ENCODE data around the gene SH3PXD2B.
"Not testable (repeated sequence)": the region's sequence is repeated elsewhere in the genome, so short reads cannot be mapped to it uniquely, and the experiment has no call there.

SH3PXD2B gene

DNA sequence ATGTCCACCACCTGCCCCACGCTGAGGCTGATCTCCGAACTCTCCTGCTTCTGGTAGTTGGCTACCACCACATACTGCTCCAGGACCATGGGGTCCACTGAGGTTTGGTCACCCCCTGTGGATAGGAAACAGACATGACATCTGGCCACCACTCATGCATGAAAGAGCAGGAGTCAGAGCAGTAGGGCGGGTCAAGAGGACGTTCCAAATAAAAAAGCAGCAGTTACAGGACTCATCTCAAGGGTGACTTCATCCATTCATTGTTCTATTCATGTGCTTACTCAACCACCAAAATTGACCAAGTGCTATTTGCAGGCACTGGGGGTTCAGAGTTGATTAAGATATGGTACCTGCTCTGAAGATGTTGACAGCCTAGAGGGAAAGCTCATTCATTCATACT, 91.6 kb downstream of the SH3PXD2B start:
- no peak for DNase-seq

DNA sequence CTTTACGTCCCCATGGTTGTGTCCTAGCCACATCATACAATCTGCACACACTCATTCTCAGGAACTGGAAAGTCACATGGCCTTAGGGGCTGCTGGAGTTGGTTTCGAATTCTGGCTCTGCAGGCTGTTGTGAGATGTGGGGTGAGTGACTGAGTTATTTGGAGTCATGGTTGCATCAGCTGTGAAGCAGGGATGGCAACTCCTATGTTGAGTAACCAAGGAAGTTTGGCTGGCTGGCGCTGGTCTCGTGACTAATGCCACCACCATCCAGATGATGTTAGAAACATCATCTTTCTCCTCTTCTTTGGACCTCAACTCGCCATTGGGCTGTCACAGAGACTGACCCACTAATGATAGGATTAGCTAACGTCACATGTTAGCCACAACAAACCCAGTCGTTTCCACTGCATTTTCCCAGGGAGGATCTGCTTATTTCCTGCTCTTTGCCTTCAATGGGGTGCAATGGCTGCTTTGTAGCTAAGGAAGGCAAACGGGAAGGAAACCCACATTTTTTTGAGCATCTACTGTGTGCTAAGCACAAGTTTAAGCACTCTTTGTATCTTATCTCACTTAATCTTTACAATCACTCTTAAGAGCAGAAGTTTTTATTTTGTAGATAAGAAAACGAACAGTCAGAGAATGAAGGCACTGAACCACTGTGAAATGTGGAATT, 92.6 kb downstream of the SH3PXD2B start:
- DNase-seq = no peak

DNA sequence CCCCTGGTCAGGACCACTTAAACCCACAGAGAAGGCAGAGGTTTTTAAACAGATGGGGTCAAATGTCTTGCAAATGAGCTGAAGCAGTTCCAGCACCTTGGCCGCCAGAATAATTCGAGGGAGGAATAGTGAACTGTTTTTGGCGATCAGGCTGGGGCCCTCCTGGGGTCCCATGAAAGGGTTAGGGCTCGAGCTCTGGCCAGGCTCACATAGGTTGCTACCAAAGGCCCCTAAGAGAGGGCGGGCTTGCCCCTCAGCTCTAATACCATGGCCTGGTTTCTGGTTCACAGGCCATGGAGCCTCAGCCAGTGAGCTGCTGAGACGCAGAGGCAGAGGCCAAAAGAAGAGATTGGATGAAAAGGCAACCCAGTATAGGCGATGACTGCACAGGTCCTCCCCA, 96.0 kb downstream of the SH3PXD2B start:
- DNase-seq = no peak

DNA sequence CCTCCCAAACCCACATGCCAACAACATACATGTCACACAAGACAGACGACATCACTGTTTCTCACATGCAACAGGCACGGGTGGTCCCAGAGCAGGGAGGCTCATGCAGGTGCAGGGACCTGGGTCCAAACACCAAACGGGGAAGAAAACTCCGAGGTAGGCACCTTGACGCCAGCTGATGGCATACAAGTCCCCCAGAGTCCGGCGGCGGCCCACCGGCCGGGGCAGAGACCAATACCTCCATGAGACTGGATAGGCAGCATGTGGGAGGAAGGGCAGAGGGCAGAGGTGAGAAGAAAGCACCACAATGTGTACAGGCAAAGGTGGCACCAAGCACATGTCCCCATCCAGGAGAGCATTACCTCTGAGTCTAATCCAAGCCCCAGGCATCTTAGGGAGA, 97.8 kb downstream of the SH3PXD2B start:
- DNase-seq = no peak

DNA sequence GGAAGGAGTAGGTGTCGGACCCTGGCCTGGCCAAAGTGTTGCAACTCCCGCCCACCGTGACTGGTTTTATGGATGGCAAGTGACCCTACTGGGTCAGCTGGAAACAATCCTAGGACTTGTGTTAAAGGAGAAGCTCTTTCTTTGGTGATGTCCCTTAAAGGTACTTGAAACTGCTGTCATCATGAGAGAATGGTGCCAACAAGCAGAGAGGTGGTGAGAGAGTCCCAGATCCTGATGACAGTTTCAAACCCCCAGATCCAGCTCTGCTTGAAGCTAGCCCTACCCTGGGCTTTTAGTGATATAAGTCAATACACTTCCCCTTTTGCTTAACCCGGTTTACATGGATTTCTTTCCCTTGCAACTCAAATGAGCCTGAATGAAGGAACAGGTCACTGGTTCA, 98.3 kb downstream of the SH3PXD2B start:
- DNase-seq = no peak

DNA sequence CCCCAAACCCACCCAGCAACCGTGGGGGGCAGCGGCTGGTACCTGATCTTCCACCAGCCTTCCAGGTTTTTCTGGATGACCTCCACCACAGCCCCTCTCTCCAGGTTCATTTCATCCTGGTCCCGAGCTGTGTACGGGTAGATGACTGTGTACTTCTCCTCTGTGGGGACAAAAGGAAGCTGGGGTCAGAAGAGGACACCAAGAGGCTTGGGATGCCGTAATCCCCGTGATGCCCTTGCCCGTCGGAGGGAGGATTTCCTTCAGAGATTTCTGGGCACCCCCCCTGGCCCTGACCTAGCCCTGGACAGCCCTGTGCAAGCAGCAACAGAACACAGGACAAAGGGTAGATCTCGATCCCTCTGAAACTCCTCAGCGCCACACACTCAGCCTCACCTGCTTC, 100.5 kb downstream of the SH3PXD2B start:
- no peak for DNase-seq

DNA sequence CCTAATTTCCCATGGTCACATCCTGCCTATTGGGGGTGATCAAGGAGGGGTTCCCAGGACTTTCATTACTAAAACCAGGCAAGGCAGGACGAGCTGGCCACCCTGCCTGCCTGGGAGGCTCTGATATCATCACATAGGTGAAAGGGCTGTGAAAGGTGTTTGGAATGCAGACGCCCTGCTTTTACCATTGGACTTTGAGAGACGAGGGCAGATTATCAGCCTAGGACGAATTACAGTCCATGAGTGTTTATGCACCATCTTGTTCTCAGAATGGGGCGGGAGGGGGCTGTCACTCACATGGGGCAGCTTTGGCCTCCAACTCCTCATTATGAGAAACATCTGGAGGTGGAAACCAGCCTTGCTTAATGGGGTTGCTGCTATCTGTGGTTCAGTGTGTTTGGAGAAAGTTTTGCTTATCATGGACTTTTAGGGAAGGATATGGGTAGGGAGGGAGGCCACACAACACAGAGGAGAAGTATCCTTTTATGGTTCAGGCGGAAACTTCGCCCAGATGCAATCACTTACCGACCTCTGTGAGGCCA, 101.0 kb downstream of the SH3PXD2B start:
- no peak for DNase-seq

DNA sequence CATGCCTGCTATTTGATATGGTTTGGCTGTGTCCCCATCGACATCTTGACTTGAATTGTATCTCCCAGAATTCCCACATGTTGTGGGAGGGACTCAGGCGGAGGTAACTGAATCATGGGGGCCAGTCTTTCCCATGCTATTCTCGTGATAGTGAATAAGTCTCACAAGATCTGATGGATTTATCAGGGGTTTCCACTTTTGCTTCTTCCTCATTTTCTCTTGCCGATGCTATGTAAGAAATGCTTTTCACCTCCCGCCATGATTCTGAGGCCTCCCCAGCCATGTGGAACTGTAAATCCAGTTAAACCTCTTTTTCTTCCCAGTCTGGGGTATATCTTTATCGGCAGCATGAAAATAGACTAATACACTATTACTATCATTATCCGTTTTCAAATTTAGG, 101.8 kb downstream of the SH3PXD2B start:
- not testable (repeated sequence) for DNase-seq

DNA sequence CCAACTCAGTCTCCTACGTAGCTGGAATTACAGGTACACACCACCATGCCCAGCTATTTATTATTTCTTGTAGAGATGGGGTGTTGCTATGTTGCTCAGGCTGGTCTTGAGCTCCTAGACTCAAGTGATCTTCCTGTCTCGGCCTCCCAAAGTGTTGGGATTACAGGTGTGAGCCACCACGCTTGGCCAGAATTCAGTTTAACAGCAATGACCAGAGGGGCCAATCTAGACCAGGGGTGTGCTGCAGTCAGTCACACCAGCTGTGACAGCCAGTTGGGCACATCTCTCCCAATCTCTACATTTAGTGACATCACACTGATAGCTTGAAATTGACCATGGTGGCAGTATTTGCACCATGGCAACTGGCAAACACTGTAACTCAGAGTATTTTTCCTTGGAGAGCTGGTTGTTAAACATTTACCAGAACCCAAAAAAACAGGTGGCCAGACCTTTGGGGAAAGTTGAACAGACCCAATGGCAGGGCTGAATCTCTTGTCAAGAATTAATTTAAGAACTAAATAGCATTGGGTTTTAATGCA, 103.0 kb downstream of the SH3PXD2B start:
- DNase-seq = no peak

DNA sequence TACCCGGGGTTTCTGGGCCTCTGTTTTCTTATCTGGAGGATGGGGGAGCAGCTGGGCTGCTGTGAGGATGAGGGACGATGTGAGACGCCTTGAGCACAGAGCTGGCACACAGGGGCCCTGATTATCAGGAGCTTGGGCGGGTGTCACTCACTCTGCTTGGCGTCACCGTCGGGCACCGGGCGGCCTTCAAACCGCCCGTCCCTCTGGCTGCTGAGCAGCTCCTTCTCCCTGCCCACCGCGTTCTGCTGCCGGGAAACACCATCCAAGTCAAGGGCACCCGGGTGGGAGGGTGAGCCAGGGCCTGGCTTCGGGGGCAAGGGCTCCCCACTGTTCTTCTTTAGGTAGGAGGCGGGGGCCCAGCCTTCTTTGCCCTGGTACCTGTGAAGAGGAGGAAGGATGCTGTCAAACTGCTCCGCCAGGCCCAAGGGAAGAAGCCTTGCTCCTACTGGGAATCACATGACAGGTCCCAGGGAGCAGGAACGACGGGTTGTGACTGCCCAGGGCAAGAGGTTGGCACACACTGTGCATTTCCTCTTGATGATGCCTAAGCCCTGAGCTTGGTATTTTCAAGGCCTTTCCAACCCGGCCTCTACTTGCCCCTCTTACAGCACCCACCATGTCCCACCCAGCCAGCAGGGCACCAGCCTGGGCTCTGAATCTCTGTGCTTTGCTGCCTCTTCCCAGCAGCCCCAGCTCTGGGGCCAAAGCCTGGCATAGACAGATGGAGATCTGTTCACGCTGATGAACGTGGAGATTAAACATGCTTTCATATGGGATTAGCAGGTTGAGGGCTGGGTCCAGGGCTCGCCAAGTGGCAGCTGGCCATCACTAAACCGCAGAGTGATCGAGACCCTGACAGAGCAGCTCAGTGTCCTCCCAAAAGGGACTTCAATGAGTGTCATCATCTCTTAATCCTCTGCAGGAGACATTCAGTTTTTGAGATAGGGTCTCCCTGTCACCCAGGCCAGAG, 103.8 kb downstream of the SH3PXD2B start:
- no peak for DNase-seq

DNA sequence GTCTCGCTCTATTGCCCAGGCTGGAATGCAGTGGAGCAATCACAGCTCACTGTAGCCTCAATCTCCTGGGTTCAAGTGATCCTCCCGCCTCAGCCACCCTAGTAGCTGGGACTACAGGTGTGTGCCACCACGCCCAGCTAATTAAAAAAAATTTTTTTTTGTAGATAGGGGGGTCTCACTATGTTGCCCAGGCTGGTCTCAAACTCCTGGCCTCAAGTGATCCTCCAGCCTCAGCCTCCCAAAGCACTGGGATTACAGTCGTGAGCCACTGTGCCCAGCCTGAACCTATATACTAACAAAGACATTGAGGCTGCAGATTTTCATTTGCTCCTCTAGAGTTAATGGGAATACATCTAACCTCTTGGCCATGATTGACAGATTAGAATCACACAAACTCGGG, 105.6 kb downstream of the SH3PXD2B start:
- not testable (repeated sequence) for DNase-seq

DNA sequence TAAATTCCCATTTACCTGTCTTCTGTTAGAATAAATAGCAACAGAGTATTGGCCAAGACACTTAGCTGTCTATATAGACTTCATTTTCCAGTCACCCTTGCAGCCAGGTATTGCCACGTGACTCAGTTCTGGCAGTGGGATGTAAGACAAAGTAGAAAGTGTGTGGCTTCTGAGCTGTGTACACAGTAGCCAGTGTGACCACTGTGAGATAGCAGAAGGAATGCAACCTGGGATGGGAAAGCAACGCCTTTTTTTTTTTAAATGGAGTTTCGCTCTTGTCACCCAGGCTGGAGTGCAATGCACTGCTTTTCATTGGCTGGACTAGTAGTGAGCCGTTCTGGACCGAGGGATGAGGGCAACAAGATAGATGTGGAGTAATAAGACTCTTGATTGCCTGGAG, 106.2 kb downstream of the SH3PXD2B start:
- no peak for DNase-seq

DNA sequence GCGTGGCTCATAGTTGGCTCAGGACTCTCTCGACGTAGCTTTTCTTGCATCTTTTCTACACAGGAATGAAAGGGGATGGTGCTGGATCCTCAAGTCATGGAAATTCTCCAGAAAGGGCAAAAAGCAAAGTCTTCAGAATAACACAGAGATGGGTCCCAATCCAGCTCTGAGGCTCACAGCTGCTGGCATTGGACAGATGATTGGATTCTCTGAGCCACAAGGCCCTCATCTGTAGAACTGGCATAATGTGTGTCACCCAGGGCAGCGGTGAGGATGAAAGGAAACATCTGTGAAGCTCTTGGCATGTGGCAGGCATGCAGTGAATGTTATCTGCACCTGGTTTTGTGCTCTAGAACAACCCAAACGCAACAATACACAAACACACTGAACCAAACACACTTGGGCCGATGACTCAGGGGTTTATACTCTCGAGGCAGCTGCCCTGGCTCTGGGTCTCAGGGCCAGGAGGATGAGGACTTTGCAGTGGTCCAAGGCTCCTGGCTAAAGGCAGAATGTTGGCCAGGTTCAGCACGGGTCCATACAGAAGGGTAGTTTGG, 106.8 kb downstream of the SH3PXD2B start:
- DNase-seq = no peak

DNA sequence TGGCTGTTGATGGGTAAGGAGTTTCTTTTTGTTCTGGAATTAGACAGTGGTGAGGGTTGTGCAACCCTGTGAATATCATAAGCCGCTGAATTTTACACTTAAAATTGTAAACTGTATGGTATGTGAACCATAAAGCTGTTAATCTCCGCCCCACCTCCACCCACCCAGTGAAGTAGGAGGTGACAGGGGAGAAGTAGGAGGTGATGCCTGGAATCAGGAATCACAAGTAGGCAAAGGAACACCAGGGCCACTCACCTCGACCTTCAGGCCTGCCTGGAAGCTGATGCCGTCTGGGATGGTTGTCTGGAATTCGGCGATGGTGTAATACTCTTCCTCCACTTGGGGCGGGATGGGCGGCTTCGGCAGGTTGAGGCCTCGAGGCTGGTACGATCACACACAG, 108.4 kb downstream of the SH3PXD2B start:
- DNase-seq = no peak

DNA sequence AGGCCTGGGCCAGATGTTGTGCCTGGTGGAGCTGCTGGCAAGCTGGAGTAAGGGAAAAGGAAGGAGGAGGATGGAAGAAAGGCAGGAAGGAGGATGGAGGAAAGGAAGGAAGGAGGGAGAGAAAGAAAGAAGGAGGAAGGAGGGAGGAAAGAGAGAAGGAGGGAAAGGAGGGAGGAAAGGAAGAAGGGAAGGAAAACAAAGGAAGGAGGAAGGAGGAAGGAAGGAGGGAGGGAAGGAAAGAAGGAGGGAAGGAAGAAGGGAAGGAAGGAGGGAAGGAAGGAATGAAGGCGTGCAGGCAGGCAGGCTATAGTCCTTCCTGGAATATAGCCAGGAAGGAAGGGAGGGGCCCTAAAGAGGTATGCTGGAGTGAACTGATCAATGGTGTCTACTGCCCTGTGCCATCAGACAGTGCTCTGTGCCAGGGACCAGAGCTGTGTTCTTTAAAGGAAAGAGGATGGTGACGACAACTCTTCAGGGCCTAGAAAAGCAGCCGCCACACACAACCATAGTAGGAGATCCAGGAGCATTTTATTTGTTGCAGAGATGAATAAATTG, 109.4 kb downstream of the SH3PXD2B start:
- DNase-seq = no peak

DNA sequence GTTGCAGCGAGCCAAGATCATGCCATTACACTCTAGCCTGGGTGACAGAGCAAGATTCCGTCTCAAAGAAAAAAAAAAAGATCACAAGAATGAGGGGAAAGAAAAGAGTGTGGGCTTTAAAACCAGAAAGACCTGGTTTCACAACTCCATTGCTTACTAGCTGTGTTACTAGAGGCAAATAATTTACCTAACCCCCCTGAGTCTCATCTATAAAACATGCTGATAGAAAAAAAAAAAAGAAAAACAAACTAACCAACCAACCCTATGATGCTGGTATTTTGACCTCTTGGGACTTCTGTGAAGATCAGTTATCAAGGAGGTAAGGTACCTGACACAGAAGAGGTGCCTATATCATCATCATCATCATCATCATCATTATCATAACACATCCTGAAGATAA, 110.6 kb downstream of the SH3PXD2B start:
- DNase-seq = no peak

DNA sequence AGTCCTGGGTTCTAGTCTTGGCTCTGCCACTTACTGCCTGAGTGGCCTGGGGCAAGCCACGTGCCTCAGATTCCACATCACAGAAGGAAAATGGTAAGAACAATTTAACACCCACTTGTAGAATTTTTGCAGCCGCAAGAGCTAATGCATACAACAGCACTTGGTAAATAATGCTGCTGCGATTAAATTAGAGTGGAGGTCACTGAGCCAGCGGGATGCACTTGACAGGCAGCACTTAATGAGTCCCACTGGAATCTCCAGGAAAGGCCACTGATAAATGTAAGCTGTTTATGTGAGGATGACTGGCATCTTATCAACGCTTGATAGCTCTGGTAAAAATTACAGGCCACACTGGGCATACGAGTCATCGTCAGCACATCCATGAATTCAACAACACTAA, 111.4 kb downstream of the SH3PXD2B start:
- DNase-seq = no peak

DNA sequence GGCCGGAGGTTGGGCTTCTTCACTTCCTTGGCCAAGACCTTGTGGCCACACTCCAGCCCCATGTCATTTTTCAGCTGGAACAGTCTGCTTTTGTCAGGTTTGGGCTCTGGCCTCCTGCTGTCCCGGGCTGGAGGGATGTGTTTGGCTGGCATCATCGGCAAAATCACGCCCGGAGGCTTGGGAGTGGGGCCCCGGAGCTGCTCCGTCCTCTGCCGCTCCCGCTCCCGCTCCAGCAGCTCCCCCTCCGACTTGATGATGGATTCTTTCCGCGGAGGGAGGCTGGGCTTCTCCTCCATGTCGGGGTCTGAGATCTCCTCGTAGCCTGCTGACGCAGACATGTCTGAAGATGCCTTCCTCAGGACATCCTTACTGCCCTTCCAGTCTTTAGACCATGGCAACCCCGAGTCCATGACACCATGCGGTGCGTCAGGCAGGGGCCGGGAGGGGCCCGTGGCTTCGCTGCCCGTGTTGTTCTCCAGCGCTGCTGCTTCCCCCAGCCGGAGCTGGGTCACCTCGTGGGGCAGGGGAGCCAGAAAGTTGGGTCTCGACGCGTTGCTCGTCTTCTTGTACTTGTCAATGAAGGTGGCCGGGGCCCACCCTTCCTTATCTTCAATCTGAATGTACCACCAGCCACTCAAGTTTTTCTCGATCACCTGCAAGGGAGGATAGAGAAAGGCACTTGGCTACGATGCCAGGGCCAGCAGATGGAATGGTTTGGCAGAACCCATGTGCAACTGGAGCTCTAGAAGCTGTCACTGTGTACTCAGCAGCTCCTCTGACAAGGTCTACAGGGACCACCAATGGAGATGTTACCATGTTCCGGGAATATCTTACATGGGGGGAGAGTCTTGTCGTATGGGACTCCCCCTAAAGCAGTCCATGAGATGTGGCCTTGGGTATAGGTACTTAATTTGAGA, 114.8 kb downstream of the SH3PXD2B start:
- no peak for DNase-seq

DNA sequence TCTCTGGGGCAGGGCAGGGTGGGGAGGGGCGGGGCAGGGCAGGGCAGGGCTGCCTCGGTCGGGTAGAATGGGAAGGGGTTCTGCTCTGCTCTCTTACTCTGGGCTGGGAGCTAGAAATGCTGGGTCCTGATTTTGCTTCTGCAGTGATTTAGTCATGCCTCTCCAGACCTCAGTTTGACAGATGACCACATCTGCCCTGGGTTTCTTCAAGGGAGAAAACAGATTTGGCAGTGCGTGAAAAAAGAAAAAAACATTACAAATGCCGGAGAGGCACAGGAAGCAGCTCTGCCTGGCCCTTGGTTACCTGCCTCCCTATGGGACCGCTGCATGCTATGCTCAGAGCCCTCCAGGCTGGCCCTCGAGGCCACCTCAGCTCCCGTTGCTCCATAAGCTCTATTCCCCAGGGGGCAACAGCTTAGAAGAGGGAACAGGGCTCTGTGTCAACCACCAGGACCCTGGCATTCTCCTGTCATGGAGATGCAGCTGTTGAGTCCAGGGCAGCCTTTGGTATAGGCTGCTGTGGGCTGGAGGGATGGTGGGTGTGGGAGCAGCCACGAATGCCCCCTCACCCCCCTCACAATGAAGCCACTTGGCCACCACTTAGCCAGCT, 117.5 kb downstream of the SH3PXD2B start:
- no peak for DNase-seq

DNA sequence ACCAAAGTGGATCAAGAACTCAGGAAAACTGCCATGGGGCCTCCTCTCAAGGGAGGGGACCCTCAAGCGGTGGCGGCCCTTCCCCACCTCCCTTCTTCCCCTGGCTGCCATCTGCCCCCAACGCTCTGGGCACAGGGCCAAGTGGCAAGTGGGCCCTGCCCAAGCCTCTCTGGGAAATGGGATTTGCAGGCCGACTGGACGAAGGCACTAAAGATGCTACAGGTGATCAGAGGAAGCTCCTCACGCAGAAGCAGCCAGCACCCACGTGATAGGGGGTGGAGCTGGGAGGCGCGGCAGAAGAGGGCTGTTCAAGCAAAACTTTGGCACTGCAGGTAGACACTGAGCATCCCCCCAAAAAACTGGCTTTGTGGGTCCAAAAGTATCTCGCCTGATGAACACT, 118.1 kb downstream of the SH3PXD2B start:
- DNase-seq = no peak

DNA sequence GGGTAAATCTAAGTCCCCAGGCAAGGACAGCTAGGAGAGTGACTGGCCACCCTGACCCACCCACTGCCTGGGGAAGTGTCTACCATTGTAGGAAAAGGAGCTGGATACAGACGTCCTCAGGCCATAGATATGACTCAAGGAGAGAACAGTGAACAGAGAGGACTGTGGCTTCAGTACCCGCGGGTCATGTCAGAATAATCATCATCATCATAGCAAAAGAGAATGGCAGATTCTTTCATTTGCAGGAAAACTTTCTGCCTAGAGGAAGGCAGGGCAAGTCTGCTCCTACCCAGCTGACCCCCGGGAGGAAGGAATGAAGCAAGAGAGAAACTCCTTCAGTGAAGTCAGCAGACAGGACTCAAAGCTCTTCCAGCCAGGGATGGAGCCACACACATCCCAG, 118.6 kb downstream of the SH3PXD2B start:
- DNase-seq = no peak

DNA sequence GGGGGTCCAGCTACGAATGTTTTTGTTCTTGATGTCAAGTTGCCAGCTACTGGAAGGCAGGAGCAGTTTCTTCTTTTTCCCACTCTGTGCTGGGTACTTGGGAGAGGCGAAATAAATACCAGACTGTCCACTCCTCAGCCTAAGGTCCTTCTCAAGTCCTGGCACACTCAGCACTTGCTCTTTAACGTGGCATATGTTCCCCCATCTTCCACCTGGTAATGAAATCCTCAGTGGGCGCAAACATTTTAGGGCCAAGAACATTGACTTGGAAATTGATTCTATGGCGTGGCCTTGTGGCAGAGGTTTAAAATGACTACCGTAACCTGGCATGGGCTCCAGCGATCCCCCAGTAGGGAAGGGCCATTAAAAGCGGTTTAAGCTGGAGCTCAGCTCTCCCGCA, 119.7 kb downstream of the SH3PXD2B start:
- DNase-seq = no peak

Measured in Kasumi-1 (cell line).